ENCODE results near the gene LINC00305.

Gene LINC00305

DNA sequence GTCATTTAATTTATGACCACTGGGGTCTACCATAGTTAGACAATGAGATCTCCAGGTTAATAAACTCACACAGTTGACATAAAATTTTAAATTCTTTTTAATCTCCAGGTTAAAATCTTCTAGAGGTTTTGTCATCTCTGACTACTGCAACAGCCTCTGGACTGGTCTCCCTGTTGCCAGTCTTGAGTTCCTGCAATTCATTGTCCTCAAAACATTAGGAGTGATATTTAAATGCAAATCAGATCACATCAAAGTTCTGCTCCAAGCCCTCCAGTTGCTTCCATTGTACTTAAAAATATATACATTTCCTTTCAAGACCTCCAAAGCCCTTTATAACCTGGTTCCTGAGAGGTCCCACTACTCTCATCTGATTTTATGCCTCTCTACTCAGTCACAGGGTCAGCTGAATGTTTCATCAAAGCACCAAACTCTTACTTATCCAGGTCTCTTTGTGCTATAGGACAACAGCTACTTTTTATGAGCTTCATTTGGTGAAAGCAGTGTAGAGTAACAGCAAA, 18.6 kb upstream of the LINC00305 start:
- Histone ChIP-seq H3K4me2 (no peak overlapping the region), H3K9ac (no peak overlapping the region), H4K20me1 (no peaks in the 10 kb centered on the region), H3K9me3 (peaks cover 7% of the 10 kb centered on the region), H3K36me3 (no peaks in the 10 kb centered on the region), H3K27ac (no peak overlapping the region), H3K27me3 (no peaks in the 10 kb centered on the region), H3K4me1 (no peaks in the 10 kb centered on the region), H3K4me3 (no peak overlapping the region)
- TF ChIP-seq Cebpa-rat (IDR thresholded peaks at IDR 0.05): no peak

DNA sequence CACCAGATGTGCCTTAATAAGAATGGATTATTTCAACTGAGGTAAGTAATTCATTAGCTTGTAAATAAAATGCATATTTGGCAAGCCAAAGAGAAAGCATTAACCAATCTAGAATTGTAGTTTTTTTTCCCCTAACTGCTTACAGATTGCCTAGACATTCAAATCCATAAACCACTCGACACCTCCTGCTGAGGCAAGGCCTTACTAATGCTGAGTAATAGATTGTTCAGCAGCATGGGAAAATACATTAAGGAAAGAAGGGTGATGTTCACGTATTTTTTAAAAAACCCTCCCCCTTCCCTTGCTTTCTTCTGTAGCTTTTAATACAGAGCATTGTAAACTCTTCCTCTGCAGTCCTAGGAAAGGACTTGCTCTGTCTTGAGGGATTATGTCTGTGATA, 17.0 kb upstream of the LINC00305 start:
- H3K9ac ChIP-seq: no peak overlapping the region
- no peak overlapping the region for H3K27ac ChIP-seq
- no peaks in the 10 kb centered on the region for H4K20me1 ChIP-seq
- no peak for TF ChIP-seq Cebpa-rat (IDR thresholded peaks at IDR 0.05)
- H3K4me1 ChIP-seq: no peaks in the 10 kb centered on the region
- H3K36me3 ChIP-seq: no peaks in the 10 kb centered on the region
- no peak overlapping the region for H3K4me2 ChIP-seq
- no peaks in the 10 kb centered on the region for H3K27me3 ChIP-seq
- H3K9me3 ChIP-seq: no peaks in the 10 kb centered on the region
- no peak overlapping the region for H3K4me3 ChIP-seq

DNA sequence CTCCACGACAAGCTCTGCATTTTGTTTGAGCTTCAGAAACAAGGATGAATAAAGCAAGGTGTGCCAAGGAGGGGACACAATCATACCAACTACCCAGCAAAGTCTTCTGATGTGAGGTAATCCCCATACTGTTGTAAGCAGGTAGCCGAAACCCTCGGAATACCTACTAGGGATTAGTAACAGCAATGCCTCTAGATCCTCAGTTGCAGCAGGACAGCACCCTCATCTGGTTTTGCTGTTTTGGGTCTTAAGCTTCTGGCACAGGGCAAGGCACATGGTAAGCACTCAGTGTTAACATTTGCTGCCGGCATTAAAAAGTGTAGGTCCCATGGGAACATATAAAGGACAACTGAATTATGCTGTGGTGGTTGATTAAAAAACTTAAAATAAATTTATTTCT, 16.0 kb upstream of the LINC00305 start:
- H3K9me3 ChIP-seq: no peaks in the 10 kb centered on the region
- no peak overlapping the region for H3K4me3 ChIP-seq
- no peak overlapping the region for H3K9ac ChIP-seq
- no peaks in the 10 kb centered on the region for H4K20me1 ChIP-seq
- no peaks in the 10 kb centered on the region for H3K27me3 ChIP-seq
- no peak overlapping the region for H3K27ac ChIP-seq
- H3K4me1 ChIP-seq: no peaks in the 10 kb centered on the region
- no peaks in the 10 kb centered on the region for H3K36me3 ChIP-seq
- TF ChIP-seq Cebpa-rat (IDR thresholded peaks at IDR 0.05): no peak
- no peak overlapping the region for H3K4me2 ChIP-seq

DNA sequence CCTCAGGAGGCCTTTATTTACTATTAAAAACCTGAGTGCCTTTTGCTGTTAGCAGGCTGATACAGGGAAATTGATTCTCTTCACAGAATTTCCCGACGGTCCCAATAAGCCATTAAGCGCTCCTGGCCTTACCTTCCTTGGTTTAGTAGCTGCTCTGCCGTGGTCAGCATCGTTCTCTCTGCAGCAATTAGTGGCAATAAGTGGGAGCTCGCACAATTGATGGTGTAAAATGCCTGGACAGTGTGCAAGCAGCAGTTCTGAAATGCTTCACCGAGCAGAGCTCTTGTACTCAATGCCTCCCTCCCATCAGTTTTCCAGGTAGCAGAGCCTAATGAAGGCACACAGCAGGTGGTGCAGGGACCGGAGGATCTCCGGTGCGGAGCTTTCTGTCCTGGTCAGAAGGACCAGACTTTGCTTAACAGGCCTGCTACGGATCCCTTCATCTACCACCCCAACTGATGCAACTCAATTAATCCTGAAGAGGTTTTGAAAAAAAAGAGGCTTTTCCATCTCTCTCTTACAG, 1.1 kb upstream of the LINC00305 start:
- no peak overlapping the region for H3K27ac ChIP-seq
- H3K4me3 ChIP-seq: no peak overlapping the region
- no peaks in the 10 kb centered on the region for H3K4me1 ChIP-seq
- H3K9me3 ChIP-seq: no peaks in the 10 kb centered on the region
- H3K9ac ChIP-seq: no peak overlapping the region
- H3K4me2 ChIP-seq: no peak overlapping the region
- TF ChIP-seq Cebpa-rat (IDR thresholded peaks at IDR 0.05): no peak
- no peaks in the 10 kb centered on the region for H3K36me3 ChIP-seq
- no peaks in the 10 kb centered on the region for H4K20me1 ChIP-seq
- H3K27me3 ChIP-seq: no peaks in the 10 kb centered on the region

DNA sequence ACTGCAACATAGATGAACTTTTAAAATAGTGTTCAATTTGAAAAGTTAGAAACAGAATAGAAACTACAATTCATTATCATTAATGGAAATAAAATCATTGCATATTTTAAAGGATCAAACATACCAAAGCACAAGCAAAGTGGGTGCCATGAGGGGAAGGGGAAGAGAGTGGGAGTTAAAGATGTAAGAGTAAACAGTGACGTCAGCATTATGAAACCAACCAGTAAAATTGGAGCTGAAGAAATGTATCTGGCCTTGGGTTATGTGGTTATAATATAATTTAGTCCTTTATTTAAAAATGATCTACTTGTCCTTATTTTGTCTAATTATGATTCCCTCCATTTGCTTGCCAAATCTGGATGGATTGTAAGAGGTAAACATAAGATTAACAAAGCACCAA, 6.0 kb downstream of the LINC00305 start:
- Histone ChIP-seq H3K4me1 (no peaks in the 10 kb centered on the region), H3K9me3 (no peaks in the 10 kb centered on the region), H3K4me2 (no peak overlapping the region), H3K36me3 (no peaks in the 10 kb centered on the region), H3K9ac (no peak overlapping the region), H4K20me1 (no peaks in the 10 kb centered on the region), H3K27me3 (no peaks in the 10 kb centered on the region), H3K4me3 (no peak overlapping the region), H3K27ac (no peak overlapping the region)
- no peak for TF ChIP-seq Cebpa-rat (IDR thresholded peaks at IDR 0.05)

DNA sequence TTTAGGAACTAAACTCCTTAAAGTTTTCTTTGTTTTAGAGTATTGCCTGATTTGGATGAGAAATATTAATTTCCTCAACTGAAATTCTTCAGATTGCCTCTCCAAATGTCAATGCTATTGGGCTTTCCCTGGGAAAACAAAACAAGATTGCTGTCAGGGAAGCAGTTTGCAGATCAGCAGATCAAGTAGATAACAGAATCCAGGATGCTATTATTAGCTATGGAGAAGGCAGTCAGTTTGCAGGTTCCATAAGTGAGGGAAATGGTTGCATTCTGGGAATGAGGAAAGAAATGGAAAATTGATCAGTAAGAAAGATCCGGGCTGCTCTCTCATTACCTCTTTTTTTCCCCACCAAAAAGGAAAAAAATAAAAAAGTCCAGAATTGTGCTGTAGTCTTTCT, 11.0 kb downstream of the LINC00305 start:
- Histone ChIP-seq H3K9me3 (no peaks in the 10 kb centered on the region), H3K36me3 (no peaks in the 10 kb centered on the region), H3K4me1 (no peaks in the 10 kb centered on the region), H3K9ac (no peak overlapping the region), H3K4me2 (no peak overlapping the region), H3K27me3 (no peaks in the 10 kb centered on the region), H3K4me3 (no peak overlapping the region), H3K27ac (no peak overlapping the region), H4K20me1 (no peaks in the 10 kb centered on the region)
- no peak for TF ChIP-seq Cebpa-rat (IDR thresholded peaks at IDR 0.05)

DNA sequence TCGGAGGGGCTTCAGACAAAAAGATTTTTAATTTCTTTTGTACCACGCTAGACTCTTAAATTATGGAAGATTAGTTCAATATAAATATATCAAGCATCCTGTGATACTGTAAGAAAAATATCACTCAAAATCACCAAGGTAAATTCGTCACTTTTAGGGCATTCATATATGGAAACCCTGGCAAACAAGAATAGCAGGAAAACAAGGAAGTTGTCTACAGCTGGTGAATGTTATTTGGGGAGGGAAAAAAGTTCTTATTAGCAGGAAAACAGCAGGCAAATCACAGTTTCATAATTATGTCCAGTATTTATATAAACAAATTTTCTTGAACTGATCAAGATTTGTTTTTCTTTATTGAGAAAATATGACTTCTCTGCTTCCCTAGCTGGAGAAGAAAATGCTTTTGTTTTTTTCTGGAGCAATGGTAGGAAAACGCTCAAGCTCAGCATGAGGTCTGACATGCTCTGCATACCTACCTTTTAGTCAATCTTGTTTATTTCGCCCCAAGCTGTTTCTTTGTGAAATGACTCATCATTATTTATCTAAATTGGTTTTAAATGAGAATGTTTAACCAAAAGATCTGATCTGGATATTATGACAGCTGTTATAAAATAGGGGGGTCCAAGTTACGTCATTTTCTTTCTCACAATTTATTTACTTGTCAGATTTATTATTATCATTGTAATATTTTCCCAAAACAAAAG, 14.7 kb downstream of the LINC00305 start:
- Histone ChIP-seq H3K36me3 (no peaks in the 10 kb centered on the region), H3K9ac (no peak overlapping the region), H3K4me3 (no peak overlapping the region), H3K27ac (no peak overlapping the region), H3K4me1 (no peaks in the 10 kb centered on the region), H3K9me3 (no peaks in the 10 kb centered on the region), H3K27me3 (no peaks in the 10 kb centered on the region), H4K20me1 (no peaks in the 10 kb centered on the region), H3K4me2 (no peak overlapping the region)
- TF ChIP-seq Cebpa-rat (IDR thresholded peaks at IDR 0.05): no peak

DNA sequence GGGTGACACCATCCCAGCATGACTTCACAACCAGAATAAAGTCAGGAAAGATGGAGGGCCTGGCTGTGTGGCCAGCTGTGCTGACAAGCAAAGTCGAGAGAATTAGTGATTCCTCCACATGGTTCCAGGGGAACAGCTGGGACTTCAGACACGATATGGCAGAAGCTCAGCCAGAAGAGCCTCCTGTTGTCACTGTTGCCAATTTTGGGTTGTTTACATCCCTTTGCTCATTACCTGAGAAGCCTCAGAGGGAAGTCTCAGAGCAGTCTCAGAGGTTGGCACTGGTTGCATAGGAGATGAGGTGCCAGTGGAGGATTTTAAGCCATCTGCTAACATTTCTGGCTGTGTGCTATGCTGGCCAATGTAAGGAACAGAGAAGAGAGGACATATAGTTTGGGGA, 16.0 kb downstream of the LINC00305 start:
- H3K27me3 ChIP-seq: no peaks in the 10 kb centered on the region
- H3K9ac ChIP-seq: no peak overlapping the region
- no peak overlapping the region for H3K4me2 ChIP-seq
- no peaks in the 10 kb centered on the region for H4K20me1 ChIP-seq
- no peak overlapping the region for H3K27ac ChIP-seq
- H3K9me3 ChIP-seq: no peaks in the 10 kb centered on the region
- no peak for TF ChIP-seq Cebpa-rat (IDR thresholded peaks at IDR 0.05)
- no peak overlapping the region for H3K4me3 ChIP-seq
- H3K4me1 ChIP-seq: no peaks in the 10 kb centered on the region
- H3K36me3 ChIP-seq: no peaks in the 10 kb centered on the region

DNA sequence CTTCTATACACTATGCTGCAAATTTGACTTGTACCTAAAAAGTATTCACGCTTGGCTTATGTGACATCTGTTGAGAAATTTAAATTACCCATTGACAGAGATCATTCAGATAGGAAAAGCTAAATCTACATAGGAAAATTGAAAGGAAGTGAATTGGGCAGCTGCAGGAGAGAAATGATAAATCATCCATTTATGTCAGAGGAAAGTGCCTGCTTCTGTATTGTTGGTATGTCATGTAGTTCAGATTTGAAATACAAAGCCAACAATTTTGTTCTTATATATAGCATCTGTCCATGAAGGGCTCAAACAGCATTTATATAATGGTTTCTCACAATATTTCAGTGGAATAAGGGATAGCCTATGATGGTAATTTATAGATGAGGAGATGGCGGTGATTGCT, 17.6 kb downstream of the LINC00305 start:
- no peak overlapping the region for H3K4me3 ChIP-seq
- H3K4me2 ChIP-seq: no peak overlapping the region
- no peaks in the 10 kb centered on the region for H3K9me3 ChIP-seq
- no peaks in the 10 kb centered on the region for H3K36me3 ChIP-seq
- H3K27ac ChIP-seq: no peak overlapping the region
- H3K9ac ChIP-seq: no peak overlapping the region
- no peak for TF ChIP-seq Cebpa-rat (IDR thresholded peaks at IDR 0.05)
- no peaks in the 10 kb centered on the region for H3K4me1 ChIP-seq
- H4K20me1 ChIP-seq: no peaks in the 10 kb centered on the region
- no peaks in the 10 kb centered on the region for H3K27me3 ChIP-seq

DNA sequence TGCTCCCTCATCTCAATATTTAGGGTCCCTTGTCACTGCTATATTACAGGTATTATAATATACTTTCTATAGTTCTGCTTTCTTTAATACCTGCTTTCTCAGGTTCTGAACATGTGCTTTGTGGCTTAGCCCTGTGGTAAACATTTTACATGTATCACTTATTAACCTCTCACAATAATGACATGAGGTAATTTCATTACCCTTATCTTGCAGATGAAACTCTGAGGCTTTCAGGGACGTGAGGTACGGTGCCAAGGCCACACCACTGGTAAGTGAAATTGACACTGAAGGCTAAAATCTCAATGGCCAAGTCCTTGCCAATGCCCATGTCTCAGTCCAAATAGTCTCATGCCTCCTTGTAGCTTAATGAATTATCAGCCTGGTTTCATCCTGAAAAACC, 21.7 kb downstream of the LINC00305 start:
- Histone ChIP-seq H3K4me3 (no peak overlapping the region), H3K9me3 (no peaks in the 10 kb centered on the region), H3K9ac (no peak overlapping the region), H3K4me1 (no peaks in the 10 kb centered on the region), H3K27me3 (no peaks in the 10 kb centered on the region), H3K36me3 (no peaks in the 10 kb centered on the region), H3K27ac (no peak overlapping the region), H4K20me1 (no peaks in the 10 kb centered on the region), H3K4me2 (no peak overlapping the region)
- no peak for TF ChIP-seq Cebpa-rat (IDR thresholded peaks at IDR 0.05)
